GM18867 (cell line): ENCODE measurements around the gene IL10RB.
"Not testable (repeated sequence)": the region's sequence is repeated elsewhere in the genome, so short reads cannot be mapped to it uniquely, and the experiment has no call there.

ENCODE experiments used
- ATAC-seq: cut with Tn5 transposase; IDR thresholded peaks from one replicate; pipeline ENCODE4 v1.9.1; 2021; ENCODE audit warnings: mild to moderate bottlenecking, moderate library complexity; ENCODE audit not compliant: unreplicated experiment

Gene IL10RB

DNA sequence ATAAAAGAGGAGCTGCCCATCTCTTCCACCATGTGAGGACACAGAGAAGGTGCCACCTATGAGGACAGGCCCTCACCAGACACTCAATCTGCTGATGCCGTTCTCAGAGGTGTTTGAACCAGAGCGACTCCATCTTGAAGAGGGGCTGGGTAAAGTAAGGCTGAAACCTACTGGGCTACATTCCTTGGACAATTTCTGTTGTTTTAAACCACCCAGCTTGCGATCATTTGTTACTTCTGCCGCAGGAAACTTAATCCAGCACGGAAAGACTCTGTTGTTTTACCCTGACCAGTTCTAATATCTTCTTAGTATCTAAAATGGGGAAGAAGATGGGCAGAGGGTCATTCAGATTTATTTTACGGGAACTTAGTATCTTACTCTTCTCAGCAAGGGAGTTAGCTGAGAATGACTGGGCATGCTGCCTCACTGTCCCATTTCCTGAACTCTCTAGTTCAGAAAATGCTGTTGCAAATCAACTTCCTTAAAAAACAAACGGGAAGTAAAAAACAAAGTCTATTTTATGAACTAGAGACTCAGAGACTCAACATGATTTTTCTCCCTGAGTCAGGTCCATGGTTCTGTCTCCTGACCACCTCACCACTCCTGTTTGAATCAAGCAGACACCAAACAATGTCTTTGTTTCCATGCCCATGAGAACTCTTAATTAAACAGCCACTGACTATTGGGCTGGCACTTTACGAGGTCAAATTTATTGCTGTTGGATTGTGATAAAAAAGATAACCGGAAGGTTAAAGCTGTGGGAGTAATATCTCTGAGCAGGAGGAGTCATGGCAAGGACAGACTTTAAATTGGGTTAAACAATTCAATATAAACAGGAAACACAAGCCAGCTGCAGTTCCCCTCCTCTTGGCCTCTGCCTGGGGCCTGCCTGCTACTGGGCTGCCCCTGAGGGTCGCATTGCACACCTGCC is 34.8 kb downstream of the IL10RB start:
- ATAC-seq, result no peak

DNA sequence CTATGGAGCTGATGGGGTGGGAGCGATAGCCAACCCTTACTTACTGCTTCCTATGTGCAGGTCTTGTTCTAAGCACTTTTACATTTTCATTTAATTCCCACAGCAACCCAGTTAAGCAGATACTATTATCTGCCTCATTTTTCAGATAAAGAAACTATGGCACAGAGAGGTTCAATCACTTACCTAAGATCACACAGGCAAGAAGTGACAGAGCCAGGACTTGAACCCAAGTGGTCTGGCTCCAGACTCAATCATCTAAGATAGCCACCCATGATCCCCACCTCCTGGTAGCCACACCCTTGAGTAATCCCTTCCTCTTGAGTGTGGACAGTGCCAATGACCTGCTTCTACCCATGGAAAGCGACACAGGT is 35.5 kb downstream of the IL10RB start:
- no peak for ATAC-seq

- ATAC-seq, result no peak
Observed at GRCh38 chr21:33302055-33302454, 35.9 kb downstream of the IL10RB start.

- no peak for ATAC-seq
Observed at GRCh38 chr21:33302796-33303195, 36.6 kb downstream of the IL10RB start.

- ATAC-seq, result no peak
Observed at GRCh38 chr21:33305344-33305671, 39.1 kb downstream of the IL10RB start.

DNA sequence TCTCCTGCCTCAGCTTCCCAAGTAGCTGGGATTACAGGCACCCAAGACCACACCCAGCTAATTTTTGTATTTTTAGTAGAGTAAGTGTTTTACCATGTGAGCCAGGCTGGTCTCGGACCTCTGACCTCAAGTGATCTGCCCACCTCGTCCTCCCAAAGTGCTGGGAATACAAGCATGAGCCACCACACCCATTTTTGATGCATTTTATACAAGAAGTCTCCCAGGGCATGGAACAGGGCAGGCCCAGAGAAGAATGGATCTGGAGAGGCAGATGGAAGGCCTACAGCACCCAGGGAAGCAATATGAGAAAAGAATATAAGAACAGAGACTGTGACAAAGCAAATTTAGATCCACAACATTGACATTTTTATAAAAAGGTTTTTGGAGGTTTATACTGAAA is 39.8 kb downstream of the IL10RB start:
- ATAC-seq, result no peak

DNA sequence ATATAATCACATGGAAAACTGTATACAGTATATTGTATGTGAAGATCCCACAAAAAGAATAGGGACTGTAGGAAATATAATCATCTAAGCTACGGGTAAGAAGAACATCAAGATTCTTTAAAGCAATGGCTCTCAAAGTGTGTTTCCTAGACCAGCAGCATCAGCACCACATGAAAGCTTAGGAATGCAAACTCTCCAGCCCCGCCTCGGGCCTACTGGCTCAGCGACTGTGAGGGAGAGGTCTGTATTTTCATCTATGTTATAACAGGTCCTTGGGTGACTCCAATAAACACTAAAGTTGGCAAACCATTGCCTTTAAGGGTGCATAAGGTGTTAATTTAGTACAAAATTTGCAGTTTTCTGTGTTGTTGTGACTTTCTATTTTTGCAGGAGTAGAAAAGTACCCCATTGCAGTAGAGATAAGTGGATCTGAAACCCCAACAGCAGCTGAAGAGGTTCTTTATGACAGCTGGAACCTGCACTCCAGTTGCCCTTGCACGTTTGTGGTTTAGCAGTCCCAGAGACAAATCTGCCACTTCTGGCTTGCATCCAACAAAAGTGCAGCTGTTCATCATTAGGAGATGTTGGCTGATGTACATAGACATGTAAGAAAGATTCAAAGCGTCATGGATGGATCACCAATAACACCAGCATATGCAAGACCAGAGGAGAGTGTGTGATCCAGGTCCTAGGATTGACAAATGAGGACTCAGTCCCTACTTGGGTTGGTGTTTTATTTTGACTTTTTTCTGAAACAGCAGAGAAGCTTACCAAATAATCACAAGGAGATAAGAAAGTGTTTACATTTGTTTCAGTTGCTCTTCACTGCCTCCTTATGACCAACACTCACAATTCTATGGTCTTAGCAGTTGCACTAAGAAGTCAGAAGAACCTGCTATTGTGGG is 42.7 kb downstream of the IL10RB start:
- peak; percentile 92 for ATAC-seq

DNA sequence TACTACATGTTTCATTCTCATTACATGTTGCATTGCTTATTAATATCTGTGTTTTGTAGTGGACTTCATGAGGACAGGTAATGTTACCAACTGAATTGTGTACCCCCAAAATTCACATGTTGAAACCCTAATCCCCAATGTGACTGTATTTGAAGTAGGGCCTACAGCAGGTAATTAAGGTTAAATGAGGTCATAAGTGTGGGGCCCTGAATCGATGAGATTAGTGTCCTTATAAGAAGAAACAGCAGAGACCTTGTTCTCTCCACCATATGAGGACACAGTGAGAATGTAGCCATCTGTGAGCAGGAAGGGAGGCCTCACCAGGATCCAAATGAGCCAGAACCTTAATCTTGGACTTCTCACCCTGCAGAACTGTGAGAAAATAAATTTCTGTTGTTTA is 43.6 kb downstream of the IL10RB start:
- no peak for ATAC-seq

GRCh38 chr21:33312121-33312520 is 46.0 kb downstream of the IL10RB start:
- no peak for ATAC-seq

DNA sequence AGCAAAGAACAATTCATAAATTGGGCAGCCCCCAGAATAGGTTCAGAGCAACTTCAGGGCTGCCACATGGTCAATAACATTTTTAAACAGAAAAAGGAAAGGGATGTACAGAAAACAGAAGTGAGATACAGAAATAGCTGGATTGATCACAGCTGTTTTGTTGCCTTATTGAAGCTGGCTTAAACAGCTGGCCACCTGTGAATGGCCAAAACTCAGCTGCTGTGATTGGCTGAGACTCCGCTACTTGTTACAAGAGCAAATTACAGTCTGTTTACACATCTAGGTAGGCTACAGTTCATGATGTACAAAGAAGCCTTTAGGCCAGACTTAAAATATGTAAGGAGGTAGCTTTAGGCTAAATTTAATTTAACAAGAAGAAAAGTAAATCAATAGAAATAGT is 47.0 kb downstream of the IL10RB start:
- ATAC-seq, result no peak

DNA sequence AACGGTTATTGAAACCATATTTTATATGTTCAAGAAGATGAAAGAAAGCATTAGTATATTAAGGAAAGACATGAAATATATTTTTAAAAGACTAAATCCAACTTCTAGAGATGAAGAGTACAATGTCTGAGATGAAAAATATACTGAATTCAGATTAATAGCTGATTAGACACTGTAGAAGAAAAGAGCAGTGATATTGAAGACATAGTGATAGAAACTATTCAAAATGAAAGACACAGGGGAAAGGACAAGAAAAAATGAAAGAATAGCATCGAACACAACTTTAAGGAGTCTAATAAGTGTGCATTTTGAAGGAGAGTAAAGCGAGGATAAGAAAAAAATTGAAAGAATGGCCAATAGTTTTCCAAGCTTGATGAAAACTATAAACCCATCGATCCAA is 47.4 kb downstream of the IL10RB start:
- ATAC-seq, result no peak

- ATAC-seq, result no peak
Observed at GRCh38 chr21:33314111-33314510, 47.9 kb downstream of the IL10RB start.

GRCh38 chr21:33315946-33316710 is 50.0 kb downstream of the IL10RB start:
- ATAC-seq, result no peak

- ATAC-seq, result no peak
Observed at GRCh38 chr21:33317145-33317544, 51.0 kb downstream of the IL10RB start.

DNA sequence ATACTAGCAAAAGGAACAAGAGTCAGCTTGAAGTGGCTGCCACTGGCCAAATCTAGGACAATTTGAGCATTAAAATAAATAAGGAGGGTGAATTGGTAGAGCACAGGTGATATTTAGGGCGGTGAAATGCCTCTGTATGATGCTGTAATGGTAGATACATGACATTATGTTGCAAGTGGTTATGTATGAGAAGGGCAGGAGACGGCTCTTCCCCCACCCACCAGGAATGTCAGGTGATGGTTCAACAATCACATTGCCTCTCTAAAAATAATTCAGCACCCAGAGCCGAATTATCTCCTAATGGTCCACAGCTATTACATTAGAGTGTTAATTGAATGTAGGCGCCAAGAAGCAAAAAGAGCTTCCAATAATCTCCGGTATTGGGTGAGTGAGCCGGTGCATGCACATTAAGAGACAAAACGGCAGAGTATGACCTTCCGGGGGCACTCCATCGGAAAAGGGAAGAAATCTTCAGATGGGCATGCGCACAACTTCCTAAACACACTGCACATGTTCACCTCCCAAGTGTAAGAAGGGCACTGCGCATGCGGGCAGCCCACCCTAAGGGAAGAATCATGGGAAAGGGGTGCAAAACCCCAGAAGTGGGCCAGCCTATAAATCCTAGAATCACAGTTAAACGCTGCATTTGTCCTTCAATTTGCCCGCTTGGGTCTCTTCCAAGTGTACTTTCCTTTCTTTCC is 51.8 kb downstream of the IL10RB start:
- ATAC-seq, result no peak

DNA sequence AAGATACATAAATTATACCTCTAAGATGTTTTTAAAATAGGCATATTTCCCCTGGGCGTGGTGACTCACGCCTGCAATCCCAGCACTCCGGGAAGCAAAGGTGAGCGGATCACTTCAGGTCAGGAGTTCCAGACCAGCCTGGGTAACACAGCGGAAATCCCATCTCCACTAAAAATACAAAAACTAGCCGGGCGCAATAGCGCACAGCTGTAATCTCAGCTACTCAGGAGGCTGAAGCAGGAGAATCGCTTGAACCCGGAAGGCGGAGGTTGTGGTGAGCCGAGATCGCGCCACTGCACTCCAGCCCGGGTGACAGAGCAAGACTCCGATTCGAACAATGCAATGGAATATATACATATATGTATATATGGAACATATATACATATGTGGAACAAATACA is 54.8 kb downstream of the IL10RB start:
- ATAC-seq, result not testable (repeated sequence)

- ATAC-seq, result not testable (repeated sequence)
Observed at GRCh38 chr21:33323610-33324009, 57.4 kb downstream of the IL10RB start.

GRCh38 chr21:33324291-33325221 is 58.4 kb downstream of the IL10RB start, which contains the start of gene IFNAR1:
IFNAR1 (plus strand) TSS chr21:33324970; CDS start chr21:33325056, 86 bp downstream.
- ATAC-seq, result peak; percentile 87
